ENCODE results near the gene USP19.

The USP19 gene, protein sequence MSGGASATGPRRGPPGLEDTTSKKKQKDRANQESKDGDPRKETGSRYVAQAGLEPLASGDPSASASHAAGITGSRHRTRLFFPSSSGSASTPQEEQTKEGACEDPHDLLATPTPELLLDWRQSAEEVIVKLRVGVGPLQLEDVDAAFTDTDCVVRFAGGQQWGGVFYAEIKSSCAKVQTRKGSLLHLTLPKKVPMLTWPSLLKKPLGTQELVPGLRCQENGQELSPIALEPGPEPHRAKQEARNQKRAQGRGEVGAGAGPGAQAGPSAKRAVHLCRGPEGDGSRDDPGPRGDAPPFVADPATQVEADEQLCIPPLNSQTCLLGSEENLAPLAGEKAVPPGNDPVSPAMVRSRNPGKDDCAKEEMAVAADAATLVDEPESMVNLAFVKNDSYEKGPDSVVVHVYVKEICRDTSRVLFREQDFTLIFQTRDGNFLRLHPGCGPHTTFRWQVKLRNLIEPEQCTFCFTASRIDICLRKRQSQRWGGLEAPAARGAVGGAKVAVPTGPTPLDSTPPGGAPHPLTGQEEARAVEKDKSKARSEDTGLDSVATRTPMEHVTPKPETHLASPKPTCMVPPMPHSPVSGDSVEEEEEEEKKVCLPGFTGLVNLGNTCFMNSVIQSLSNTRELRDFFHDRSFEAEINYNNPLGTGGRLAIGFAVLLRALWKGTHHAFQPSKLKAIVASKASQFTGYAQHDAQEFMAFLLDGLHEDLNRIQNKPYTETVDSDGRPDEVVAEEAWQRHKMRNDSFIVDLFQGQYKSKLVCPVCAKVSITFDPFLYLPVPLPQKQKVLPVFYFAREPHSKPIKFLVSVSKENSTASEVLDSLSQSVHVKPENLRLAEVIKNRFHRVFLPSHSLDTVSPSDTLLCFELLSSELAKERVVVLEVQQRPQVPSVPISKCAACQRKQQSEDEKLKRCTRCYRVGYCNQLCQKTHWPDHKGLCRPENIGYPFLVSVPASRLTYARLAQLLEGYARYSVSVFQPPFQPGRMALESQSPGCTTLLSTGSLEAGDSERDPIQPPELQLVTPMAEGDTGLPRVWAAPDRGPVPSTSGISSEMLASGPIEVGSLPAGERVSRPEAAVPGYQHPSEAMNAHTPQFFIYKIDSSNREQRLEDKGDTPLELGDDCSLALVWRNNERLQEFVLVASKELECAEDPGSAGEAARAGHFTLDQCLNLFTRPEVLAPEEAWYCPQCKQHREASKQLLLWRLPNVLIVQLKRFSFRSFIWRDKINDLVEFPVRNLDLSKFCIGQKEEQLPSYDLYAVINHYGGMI (N-terminal part only)

DNA sequence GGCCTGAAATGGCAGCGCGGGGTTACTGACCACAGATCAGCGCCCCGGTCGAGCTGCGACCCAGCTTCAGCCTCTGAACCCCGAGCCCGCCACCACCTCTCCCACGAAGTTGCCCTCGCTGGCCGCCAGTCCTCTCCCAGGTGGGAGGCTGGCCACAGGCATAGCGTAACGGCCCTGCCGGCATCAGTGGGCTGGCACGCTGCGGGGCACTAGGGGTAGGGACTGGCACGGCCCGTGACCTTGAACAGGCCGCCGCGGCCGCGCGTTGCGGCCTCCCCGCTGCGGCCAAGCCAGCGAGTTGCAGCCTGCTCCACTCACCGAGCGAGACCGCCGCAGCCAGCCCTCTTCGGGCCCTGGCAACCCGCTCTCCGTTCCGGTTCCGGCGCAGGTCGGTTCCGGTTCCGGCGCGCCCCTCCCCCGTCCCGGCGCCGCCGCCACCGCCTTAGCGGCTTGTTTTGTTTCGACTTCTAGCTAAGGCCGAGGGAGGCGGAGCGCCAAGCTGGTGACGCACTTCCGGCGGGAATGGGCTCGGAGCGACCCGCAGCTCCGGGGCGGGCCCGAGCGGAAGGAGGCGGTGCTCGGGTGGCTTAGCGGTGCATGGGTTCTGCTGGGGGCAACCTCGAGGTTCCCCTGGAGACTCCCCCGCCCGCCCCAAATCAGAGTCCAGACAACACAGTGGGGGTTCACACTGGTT lies at the start of gene USP19:
USP19 (minus strand) TSS at position 386 of the 694 bp plus-strand sequence. CDS start 1,678 bp downstream, outside the sequence.
- peak; percentile 39 to 96 (median 88) for DNase-seq

DNA sequence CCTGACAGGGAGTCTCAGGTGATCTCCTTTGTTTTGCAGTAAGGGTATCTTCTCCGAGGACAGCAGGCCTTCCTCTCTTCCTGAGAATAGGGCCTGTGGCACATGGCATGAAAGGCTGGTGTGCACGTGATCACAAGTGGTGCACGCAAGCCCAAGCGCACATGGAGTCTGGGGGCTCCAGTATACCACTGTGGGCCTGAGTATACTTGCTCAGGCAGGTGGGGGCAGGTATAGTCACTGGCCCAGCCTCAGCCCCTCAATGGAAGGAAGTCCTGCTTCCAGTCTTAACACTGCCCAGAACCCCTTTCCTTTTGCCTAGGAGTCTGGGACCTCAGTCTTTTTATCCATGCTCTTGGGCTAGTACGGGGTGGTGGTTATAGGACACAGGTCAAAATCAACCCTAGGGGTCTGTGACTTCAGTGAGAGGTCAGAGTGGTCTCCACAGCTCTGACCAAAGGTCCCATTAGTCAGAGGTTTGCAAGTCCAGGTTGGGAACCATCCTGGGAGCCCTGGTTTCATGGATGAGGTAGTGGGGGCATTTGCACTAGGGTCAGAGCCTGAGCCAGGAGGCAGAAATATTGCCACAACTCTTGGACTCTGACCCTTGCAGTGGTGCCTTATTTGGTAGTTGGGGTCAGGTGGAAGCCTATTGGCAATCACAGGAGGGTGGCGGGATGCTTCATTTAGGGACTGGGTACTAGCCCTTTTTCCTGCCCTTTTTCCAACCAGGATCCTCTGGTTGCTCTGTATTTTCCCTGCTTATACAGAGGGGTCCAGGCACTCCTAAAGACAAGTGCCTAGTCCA lies 46.3 kb upstream of the USP19 start:
- no peak for DNase-seq

DNA sequence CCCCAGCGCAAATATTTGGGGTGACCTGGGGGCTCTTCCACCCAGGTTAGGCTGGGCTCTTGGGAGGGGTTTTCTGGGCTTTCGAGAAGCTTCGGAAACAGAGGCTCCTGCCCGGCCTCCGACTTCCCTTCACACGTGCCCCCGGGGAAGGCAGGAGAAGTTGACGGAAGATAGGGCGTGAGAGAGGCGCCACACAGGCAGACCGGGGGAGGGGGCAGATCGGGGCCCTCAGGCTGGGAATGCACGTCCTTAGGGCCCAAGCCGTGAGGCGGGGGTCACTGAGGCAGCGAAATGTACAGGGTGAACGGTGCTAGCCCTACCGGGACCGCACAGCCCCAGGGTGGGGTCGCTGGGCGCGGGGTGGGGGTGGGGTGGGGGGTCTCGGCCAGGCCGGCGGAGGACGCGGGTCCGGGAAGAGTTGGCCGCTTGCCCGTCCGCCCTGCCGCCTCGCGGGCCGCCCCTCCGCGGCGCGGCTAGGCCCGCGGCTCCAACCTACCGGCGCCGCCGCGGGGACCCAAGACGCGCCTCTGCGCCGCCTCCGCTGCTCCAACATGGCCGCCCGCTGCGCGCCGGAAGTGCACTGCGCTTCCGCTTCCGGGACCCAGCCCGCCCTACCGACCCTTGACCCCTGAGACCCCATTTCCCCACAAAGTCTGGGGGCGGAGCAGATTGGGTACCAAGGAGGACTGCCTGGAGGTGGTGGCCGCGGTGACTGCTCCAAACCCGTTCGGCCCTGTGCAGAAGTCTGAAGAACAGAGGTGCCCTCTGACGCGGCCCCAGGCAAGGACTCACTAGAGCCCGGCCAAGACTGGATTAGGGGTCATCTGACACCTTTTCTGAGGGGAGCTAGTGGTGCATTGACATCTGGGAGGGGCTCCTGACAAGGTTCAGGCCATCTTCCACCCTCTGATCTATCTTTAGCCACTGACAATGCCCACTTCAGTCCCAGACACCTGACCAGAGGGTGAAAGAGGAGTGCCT lies 45.4 kb upstream of the USP19 start, which contains the start of gene CCDC71:
CCDC71 (minus strand) TSS at position 561 of the 981 bp plus-strand sequence. CDS start 2,123 bp downstream, outside the sequence.
- DNase-seq = peak in 12 of 14 donors; percentile 29 to 77 (median 44)

DNA sequence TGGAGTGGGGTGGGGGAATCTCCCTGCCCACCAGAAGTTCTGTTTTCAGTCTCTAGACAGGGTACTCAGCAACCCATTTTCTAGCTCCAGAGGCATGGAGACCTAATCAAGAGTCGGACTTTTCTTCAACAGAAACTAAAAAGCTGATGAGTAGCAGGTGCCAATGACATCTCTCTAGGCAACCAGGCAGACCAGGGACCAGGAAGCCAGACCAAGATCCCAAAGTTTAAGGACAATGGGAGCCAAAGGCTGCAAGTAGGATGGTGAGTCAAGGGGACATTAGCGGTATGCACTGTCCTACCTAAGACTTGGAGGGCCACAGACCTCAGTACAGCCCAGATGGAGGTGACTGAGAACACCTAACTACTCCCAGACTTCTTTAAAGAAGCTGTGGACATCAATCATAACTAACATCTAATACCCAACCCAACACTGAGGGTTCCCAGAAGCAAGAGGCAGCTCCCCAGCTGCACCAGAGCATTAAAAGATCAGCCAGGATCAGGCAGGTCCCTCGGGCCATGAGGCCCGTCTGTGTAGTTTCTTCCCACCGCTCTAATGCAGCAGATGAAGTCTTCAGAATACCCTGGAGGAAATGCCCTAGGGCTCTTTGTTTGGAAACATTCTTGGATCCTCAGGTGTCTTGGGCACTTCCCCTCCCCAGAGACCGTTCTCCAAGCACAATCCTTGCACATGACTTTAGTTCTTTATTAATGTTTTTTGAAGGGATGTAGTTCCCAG lies 44.5 kb upstream of the USP19 start:
- no peak for DNase-seq

DNA sequence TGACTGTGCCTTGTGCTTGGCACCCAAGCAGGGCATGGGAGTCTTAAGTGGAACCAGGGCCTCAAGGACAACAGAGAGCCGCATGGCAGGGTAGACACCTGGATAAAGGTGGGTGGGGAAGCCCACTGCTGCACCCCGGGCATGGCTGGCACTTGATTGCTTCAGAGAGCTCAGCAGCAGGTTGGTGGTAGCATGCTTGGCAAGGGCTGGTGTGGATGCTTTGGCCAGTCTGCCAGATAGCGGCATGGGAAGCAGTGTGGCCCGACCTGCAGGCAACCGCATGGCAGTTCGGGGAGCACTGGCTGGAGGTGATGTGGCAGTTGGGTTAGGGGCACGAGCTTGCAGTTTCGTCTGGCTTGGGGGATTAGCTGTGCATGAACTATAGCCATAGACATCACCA lies 43.0 kb upstream of the USP19 start:
- no peak for DNase-seq

DNA sequence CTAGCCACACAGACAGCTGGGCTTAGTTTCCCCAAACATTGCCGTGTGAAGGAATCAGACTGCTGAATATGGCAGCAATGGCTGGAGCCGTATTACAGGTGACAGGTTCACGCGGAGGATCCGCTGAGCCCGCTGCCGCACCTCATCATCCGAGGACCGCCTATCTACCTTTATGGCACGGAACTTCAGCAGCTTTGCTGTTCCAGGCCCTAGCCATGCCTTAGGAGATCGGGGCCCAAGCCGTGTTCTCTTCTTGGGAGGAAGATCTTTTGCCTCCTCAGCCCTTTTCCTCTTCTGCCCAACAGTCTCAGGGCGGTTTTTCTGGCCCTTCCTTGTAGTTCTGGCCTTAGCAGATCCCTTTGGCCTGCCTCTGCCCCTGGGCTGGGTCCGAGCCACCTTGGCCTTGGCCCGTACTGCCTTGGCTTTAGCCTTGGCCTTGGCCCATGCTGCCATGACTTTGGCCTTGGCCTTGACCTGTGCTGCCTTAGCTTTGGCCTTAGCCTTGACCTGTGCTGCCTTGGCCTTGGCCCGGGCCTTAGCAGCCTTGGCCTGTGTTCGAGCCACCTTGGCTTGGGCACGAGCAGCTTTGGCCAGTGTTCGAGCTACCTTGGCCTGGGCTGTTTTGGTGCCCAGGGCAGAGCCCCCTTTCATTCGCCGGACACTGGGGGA lies 42.3 kb upstream of the USP19 start:
- DNase-seq = no peak

DNA sequence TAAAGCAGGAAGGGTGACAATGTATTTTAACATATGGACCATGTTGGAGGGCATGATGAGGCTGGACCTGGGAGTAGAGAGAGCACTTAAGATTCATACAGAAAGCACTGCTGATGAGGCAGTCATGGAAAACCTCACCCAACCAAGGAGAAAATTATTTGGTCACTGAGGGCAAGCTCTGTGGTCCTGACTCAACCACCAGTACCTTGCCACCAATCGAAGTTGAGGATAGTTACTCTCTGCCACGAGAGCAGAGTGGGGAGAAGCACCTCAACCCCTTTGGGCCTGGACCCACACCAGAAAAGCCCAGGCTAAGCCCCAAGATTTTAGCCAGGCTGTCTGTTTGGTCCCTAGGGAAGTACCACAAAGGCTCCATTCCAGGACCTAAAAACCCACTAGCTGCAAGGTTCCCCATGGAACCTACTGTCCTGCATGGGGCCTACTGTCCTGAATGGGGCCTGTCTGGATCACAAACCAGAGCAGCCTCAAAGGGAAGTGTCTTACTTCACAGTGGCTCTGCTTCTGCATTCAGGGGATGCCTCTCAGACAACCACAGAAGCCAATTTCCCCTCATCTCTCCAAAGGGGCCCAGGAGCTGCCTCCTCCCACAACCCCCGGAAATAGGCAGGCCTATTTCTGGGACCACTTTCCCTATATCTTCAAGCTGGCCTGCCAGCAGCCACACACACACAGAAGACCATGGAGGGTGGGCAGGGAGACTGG lies 41.3 kb upstream of the USP19 start:
- DNase-seq = no peak

DNA sequence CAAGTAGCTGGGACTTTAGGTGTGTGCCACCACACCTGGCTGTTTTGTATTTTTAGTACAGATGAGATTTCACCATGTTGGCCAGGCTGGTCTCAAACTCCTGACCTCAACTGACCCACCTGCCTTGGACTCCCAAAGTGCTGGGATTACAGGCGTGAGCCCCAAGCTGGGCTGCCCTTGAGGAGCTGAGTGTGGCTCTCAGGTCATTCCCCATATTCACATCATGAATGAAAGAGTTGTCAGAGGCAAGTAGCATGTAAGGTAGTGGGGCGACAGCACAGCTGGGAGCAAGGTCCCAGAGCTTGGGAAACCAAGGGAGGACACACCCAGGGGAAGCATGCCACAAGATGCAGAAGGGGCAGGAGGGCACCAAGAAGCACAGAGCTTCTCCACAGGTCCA lies 40.6 kb upstream of the USP19 start:
- DNase-seq = no peak

DNA sequence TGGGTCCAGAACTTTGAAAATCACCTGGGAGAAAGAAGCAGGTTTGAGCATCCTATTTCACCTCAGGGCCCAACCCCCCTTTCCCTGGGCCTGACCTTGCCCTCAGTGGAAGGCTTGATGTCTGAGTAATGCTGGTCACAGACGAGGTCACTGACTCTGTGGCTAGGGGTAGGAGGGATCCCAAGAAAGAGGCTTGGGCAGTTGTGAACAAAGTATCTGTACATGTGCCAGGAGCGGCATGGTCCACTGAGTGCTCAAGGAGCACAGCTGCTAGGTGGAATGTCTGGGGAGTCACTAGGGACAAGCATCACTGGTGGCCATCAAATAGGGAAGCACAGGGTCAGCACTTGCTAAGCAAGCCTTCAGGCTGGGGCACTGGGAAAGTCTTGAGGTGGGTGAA lies 38.2 kb upstream of the USP19 start:
- no peak for DNase-seq

DNA sequence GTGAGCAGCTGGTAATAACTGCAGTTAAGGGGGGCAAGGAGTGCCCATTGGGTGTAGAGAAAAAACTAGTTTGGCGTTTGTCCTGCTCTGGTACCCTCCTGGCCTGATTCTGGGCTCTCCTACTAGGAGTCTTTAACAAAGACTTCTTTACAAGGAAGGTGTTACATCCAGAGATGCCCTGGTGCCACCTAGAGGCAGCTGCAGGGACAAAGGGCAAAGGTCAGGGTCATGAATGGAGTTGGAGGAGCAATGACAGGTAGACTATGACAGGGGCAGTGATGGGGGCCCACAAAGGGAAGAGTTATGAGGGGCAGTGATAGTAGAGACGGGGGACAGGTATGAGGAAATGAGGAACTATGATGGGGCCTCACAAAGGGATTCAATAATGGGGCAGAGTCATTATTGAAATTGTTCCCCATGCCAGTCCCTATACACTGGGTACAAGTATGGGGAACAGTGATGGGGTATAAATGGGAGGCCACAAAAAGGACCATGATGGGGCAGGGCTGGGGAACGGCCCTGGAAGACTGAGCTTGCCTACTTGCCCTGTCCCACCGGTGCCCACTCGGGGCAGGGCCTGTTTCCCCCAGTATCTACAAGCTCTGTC lies 37.6 kb upstream of the USP19 start:
- peak in 1 of 14 donors; percentile 5 for DNase-seq

DNA sequence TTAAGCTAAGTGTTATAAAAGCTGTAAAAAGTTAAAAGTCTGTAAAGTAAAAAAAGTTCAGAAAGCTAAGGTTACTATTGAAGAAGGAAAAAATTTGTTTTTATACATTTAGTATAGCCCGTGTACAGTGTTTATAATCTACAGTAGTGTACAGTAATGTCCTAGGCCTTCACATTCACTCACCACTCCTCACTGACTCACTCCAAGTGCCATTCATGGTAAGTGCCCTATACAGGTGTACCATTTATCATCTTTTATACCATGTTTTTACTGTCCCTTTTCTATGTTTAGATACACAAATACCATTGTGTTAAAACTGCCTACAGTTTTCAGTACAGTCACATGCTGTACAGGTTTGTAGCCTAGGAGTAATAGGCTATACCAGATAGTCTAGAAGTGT lies 36.7 kb upstream of the USP19 start:
- DNase-seq = no peak

DNA sequence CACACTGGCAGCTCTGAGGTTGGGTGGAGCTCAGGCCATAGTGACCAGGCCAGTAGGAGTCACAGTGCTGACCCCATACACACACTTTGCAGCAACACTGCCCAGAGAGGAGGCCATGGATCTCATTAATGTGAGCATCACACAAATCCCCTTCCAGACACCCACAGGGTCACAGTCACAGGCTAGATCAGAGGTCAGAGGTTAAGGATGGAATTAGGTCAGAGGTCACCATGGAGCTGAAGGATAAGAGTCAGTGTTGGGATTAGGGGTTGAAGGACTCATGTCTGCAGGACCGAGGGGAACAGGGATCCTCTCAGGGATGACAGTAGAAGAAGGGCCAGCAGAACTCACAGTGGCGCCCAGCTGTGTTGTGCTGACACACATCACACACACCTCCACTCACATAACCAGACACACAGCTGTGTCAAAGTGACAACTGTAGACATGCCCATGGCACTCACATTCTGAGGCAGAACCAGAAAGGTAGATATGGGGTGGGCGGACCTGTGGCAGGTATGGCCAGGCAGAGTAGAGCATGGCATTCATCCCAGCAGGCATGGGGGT lies 32.8 kb upstream of the USP19 start:
- DNase-seq = no peak

DNA sequence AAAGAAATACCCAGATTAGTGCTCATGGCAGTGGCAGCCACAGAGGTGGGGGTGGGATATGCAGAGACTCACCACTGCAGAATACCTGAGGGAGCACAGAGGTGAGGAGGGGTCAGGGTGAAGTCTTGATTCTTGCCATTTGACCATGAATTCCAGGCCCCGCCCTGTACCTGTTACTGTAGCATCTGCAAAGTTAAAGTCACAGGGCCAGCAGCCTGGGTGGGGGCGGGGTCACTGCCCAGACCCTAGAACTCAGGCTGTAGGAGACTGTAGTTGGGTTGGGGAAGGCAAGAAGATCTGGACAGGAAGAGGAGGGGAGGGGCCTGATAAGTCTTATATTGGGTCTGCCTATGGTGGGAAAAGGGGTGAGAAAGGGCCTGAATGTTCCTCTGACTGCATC lies 31.0 kb upstream of the USP19 start:
- DNase-seq = no peak

DNA sequence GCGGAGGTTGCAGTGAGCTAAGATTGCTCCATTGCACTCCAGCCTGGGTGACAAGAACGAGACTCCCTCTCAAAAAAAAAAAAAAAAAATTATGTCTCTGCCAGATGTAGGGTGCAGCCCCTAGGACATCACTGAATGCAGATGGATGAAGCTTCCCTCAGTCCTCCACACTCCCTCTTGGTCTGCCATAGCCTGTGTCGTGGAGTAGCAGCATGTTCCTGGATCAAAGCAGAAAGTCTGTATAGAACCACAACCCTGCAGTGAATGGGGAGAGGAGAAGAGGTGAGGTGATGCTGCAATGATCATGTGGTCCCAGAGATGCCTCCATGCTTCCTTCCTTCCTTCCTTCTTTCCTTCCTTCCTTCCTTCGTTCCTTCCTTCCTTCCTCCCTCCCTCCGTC lies 27.5 kb upstream of the USP19 start:
- no peak for DNase-seq

DNA sequence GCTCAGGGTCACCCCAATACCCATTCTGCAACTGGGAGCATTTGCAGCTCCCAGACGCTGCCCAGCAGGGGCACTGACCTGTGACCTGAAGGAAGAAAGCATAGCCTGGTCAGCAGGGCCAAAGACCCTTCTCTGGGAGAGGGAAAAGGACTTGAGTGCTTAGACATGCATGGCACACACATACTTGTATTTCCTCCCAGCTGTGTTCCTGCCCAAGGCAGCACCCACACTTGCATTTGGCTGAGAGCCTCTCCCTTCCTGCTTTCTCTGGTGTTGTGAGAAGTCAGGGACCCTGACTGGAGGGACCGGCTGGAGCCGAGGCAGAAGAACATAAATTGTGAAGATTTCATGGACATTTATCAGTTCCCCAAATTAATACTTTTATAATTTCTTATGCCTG lies 19.5 kb upstream of the USP19 start:
- DNase-seq = no peak

DNA sequence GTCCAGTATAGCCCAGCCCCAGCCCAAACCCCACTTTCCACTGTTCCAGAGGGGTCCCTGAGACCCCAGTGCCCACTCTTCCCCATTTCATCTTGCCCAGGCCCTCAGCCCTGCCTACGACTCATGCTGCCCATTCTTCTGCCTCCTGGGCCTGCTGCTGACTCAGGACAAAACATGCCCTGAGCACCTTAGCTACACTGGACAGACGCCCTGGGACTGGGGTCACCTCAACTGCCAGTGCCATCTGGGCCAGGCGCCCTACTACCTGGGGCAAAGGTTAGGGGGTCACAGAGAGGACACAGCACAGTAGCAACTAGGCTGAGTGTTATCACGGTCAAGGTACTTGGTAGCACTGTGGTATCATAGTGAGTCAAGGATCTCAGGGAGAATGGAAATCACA lies 14.9 kb upstream of the USP19 start:
- no peak for DNase-seq
